Measurements from ENCODE around the gene PLXNA4.

PLXNA4 gene

GRCh38 chr7:132113536-132114371, 462.5 kb downstream of the PLXNA4 start:
- DNase-seq (ENCODE audit: low read depth): no peak

DNA sequence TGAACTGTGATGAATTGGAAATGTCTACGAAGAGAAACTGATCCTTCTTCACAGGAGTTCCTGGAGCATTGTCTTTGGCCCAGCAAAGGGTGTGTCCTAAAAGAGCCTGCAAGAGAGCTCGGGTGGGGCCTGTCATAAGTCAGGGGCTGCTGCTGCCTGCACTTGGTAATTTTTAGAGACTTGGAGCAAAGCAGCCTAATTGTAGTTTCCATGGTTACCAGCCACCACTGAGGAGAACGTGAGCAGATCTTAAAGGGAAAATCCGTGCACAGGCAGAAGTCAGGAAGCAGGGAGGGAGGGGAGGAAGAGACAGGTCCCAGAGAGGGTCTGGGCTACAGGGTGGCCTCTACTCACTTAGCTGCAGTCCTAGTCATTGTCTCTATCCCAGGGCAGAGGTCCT, 463.6 kb downstream of the PLXNA4 start:
- DNase-seq (ENCODE audit: low read depth): no peak

DNA sequence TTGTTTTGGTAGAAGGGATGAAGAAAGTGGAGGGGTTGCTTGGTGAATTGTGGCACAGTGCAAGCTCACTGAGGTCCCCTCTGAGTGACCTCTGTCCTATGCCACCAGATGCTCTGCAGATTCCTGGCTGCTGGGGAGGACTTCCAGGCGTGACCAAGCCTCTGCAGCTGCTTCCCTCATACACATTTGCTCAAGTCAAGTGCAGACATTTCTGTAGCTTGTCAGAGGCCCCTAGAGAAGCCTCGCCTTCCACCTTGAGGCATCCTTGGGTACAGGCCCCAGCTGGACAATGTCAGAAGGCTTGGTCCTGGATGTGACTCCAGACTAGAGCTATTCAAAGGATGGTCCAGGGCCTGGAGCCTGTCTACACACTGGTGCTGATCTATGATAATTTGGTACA, 464.2 kb downstream of the PLXNA4 start:
- no peak for DNase-seq (ENCODE audit: low read depth)

DNA sequence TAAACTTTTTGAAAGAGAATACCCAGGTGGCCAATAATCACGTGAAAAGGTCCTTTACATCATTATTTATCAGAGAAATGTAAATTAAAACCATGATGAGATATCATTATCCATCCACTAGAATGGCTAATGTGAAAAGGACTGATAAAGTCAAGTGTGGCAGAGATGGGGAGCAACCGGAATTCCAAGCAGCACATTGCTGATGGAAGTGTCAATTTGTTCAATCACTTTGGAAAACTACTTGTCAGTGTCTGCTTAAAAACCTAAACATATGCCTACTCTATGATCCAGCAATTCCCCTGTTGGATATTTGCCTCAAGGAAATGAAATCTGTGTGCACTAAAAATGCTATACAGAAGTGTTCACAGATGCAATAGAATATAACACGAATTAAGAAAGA, 465.6 kb downstream of the PLXNA4 start:
- no peak for DNase-seq (ENCODE audit: low read depth)

GRCh38 chr7:132109769-132110168, 466.5 kb downstream of the PLXNA4 start:
- DNase-seq (ENCODE audit: low read depth): no peak

DNA sequence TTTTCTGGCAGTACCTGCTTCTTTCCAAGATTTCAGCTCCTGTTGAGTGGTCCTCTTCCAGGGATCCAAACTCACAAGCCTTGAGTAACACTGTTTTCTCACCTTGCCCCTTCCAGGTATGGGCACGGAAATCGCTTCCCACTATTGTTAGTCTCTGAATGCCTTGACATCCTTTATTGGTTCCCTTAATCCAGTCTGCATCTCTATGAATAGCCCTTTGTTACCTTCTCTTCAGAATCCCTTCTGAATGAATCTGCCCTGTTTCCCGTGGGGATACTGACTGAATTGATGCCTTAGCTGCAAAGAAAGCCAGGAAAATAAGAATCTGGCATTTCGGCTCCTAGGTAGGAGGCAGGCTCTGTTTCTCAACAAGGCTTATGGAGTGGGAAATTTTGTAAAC, 467.7 kb downstream of the PLXNA4 start:
- no peak for DNase-seq (ENCODE audit: low read depth)

- no peak for DNase-seq (ENCODE audit: low read depth)
Measured at GRCh38 chr7:132106491-132106890, 469.8 kb downstream of the PLXNA4 start.

DNA sequence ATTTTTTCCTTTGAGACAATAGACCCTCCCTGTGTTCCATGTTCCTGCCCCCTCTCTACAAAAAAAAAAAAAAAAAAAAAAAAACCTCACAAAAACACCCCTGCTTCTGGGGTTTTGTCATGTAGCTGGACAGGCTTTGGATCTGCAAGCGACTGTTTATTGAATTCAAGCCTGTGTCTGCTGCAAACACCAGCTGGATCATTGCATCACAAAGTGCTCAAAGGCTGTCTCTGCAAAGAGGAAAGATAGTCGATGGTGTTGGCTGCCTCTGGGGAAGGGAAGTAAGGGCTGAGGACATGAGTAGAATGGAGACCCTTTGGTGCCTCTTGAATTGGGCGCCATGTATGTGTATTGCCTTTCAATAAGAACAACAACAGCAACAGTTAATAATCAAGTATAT, 471.2 kb downstream of the PLXNA4 start:
- no peak for DNase-seq (ENCODE audit: low read depth)

DNA sequence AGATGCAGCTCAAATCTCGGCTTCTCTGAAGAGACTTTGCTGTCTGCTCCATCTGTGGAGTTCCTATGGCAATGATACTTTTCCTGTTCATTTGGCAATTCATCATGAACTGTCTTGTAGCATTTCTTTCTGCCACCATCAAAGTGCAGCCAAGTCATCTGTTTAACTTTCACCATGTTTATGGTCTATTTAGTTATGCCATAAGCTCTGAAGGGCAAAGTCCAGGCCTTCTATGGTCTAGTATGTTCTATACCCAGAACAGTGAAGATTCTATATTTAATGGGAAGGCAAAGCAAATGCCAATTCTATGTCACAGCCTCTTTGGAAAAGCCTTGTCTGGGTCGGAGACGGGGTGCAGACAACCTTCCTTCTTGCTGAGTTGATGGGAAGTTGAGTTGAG, 472.6 kb downstream of the PLXNA4 start:
- no peak for DNase-seq (ENCODE audit: low read depth)

DNA sequence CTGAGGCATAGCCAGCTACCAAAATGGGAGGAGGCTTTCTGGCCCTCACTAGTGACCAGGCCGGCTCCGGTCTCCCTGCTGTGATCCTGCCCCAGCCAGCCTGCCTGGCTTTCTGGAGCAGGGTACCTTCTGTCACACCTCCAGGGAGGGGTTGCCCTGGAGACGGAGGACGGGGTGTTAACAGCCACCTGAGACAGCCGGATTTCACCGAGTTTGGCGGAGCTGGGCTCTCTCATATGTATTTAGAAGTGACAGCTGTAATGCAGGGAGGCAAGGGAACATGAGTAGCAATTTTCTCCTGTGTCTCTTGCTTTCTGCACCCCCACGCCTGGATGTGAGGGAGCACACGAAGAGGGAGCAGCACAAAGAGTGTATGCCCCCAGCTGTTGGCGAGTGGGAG, 473.3 kb downstream of the PLXNA4 start:
- DNase-seq (ENCODE audit: low read depth): no peak

DNA sequence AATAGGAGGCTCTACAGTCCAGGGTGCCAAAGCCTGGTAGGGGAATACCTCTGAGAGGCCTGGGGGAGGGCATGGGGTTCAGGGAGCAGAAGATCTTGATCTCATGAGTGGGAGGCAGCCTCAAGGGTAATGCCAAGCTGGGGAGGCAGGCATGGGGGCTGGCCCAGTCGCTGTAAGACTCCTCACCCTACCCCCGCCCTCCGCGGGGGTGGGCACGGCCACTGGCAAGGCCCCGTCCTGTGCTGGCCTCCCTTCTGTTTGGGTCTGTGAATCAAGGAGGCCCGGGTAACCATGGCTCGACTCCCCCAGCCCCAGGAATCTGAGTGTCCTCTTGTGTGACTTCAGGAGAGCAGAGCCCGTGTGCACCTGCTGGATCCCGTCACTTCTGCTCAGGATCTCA, 473.9 kb downstream of the PLXNA4 start:
- no peak for DNase-seq (ENCODE audit: low read depth)

DNA sequence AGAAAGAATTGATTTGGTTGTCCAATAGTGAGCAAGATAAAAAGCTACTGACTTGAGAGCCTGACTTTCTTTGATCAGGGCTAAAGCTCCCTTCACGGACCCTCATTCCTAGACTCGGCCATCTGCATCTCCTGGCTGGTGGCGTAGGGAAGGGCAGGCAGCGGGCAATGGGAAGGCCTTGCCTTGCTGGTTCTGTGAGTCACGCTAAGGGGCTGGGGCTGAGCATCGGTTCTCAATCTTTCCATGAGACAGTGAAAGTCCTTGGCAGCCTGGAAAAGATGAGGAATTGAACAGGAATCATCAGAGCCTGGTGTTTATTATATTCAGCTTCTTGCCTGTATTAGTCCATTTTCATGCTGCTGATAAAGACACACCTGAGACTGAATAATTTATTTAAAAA, 475.3 kb downstream of the PLXNA4 start:
- DNase-seq (ENCODE audit: low read depth): no peak

DNA sequence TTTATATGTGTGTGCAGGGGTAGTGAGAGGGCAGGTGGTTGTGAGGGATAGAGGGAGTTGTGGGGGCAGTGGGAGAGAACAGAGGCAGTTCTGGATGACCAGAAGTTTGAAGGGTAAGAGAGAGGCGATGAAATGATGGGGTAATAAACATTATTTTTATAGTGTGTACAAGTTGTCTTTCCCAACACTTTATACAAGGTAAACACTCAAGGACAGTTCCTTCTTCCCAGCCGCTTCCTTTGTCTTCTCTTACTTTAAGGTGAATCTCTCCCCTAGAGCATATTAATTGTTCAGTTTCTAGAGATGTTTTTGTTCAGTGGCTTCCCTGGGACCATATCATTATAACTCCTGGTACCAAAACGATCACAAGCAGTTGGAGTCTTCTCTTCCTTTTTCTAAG, 475.8 kb downstream of the PLXNA4 start:
- DNase-seq (ENCODE audit: low read depth): no peak

DNA sequence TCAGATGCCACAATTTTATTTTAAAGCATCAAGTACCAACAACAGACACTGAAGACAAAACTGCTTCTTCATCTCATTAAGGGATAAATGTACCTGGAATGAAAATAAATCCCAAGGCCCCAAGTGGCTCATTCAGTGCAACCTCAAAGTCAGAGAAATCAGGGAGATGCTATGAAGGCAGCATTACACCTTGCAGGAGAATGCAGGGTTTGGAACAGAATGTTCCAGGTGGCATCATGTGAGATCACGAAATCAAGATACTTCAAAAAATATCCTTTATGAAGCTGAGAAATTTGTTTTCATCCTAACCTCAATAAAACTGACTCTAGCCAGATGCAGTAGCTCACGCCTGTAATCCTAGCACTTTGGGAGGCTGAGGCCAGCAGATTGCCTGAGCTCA, 477.1 kb downstream of the PLXNA4 start:
- DNase-seq (ENCODE audit: low read depth): no peak

DNA sequence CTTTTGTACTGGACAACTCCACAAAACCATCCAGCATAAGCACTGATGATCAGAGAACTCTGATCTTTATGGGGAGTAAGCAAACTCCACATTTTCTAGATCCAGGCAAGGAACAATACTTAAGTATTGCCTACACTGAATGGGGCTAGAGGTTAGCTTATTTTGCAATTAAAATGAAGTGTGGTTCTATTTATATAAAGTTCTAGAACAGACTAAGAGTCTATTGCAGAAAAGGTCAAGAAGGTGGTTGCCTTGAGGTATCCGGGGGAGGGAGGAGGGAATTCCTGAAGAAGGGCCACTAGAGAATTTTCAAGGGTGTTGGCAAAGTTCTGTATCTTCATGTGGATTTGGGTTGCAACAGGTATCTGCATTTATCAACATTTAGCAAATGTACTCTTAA, 477.9 kb downstream of the PLXNA4 start:
- no peak for DNase-seq (ENCODE audit: low read depth)

DNA sequence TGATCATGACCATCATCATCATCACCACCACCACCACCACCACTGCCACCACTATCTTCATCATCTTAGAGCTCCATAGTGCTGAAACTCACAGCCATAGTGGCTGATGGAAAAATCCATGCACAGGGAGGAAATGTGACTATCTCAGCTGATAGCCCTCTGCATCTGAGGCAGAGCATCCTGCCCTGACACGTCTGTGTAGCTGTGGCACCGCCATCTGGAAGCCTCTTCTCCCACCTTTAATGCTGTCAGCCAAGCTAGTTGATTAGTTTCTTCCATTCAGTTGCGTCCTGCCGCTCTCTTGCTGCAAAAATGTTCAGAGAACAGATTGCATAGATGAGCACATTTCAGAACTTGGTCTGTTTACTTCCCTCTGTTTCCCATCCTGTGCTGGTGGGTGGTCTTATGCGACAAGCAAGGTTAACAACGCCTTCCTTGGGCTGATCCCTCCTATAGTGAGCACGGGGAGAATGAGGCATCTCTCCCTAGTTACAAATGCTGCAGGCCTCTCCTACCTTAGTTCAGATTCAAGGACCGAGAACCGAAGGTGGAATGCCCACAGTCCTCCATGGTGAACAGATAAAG, 478.6 kb downstream of the PLXNA4 start:
- no peak for DNase-seq (ENCODE audit: low read depth)

DNA sequence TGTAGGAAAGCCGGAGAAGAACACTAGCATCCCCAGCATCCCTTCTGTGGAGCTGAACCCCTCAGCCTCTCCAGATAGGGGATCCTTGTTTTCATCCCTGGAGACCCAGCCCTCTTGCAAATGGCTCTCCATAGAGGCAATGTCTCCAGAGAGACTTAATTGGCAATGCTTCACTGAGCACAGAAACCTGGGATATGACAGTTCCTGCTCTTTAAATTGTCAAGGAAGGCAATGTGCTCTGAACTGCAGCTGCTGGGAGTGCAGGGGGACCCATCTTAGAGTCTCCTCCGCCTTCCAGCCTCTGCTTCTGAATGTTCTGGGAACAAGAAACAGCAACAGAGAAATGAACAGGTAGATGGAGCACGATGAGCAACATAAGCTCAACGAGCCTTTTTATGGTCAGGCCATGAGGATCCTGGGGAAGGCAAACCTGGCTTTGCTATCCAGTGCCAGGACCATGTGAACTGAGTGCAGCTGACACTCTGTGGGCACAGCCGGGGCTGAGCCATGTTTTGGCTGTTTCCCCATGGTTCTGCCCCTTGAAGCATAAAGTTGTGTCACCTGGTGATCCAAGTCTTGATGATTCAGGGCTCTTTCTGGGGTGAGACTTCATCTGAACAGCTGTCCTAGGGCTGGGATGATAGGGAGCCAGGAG, 481.0 kb downstream of the PLXNA4 start:
- DNase-seq (ENCODE audit: low read depth): no peak

DNA sequence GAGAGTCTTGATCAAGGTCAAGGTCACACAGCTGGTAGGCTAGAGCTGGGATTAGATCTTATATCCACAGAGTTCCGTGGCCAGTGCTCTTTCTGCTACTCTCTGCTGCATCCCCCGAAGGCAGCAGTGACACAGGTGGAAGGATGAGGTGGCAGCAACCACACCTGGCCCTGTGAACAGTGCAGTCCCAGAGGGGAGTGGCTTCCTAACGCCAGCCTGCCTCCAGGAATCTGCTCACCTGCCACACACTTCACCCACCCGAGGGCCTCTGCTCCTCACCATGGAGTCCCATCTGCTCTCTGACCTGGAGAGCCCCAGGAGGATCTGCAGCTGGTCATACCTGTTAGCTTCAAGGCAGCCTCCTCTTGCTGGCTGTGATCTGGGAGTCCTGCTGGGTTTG, 484.2 kb downstream of the PLXNA4 start:
- DNase-seq (ENCODE audit: low read depth): no peak

- DNase-seq (ENCODE audit: low read depth): no peak
Measured at GRCh38 chr7:132091706-132092105, 484.6 kb downstream of the PLXNA4 start.

GRCh38 chr7:132090444-132090843, 485.8 kb downstream of the PLXNA4 start:
- DNase-seq (ENCODE audit: low read depth): no peak

- DNase-seq (ENCODE audit: low read depth): no peak
Measured at GRCh38 chr7:132089356-132089755, 486.9 kb downstream of the PLXNA4 start.

DNA sequence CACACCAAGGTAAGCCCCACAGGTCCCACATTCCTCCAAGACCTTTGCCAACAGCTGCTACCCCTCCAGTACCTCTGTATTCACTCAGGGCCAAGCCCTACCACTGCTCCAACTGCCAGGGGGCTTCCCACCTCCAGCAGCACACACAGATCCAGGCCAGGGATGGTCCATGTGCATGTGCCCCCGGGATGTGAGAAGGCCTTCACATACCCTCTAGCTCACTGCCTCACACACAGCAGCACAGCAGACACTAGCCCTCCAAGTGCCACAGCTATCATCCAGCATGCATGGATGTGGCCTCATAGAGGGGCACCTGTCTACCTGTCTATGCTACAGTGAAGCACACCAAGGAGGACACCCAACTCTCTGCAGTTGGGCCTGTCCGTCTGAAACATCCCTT, 488.8 kb downstream of the PLXNA4 start:
- no peak for DNase-seq (ENCODE audit: low read depth)

- no peak for DNase-seq (ENCODE audit: low read depth)
Measured at GRCh38 chr7:132084776-132085388, 491.4 kb downstream of the PLXNA4 start.
